CD4-positive, alpha-beta T cell (primary cell): ENCODE measurements around the gene HPCAL4. TPM values are rescaled to one million over a fixed set of nuclear protein-coding genes. Genes with fewer than 3 reads are reported as not detected.

ENCODE experiments used
- ATAC-seq: fragments of 200-7000 bp; cut with Tn5 transposase; one replicate; pipeline ENCODE4 v1.10.0; 2022; ENCODE audit warnings: mild to moderate bottlenecking; ENCODE audit not compliant: poor library complexity
- CTCF ChIA-PET: fragments of 350-600 bp; sonication (Branson Sonifier 250); formaldehyde crosslinking; loops from one replicate; lab custom pipeline; 2021; ENCODE audit warnings: antibody characterized with exemption, inconsistent platforms; lab: Charles Lee
- POLR2A ChIA-PET: fragments of 350-600 bp; sonication (Branson Sonifier 250); formaldehyde crosslinking; loops from one replicate; lab custom pipeline; 2021; ENCODE audit warnings: antibody characterized with exemption, inconsistent platforms; lab: Charles Lee
- DNase-seq, 14 experiments: peaks; one replicate each; pipeline ENCODE4 v3.0.0-alpha.2; 2013 to 2020; ENCODE audit warnings: mixed read lengths in 2 of 14
- H3K27ac ChIP-seq, 2 donors: one replicate each; pipeline versions ENCODE4 v1.5.1 to v1.7.0; 2013; ENCODE audit warnings: low read length in 2 of 2, low read depth in 1 of 2, mild to moderate bottlenecking in 1 of 2
- H3K27me3 ChIP-seq, 2 experiments: 1 replicate in 1 of 2; 2 replicates in 1 of 2; pipeline versions ENCODE4 v1.6.1 to v1.7.0; 2013; ENCODE audit warnings: low read length in 2 of 2, control low read depth in 1 of 2, mild to moderate bottlenecking in 1 of 2, moderate library complexity in 1 of 2; ENCODE audit not compliant: insufficient read depth in 2 of 2, control insufficient read depth in 1 of 2
- H3K36me3 ChIP-seq: one replicate; pipeline ENCODE4 v1.6.1; 2013; ENCODE audit warnings: low read length, control low read depth; ENCODE audit not compliant: insufficient read depth
- H3K4me1 ChIP-seq: one replicate; pipeline ENCODE4 v1.6.1; 2013; ENCODE audit warnings: low read length, control low read depth; ENCODE audit not compliant: insufficient read depth
- H3K4me3 ChIP-seq: one replicate; pipeline ENCODE4 v1.5.1; 2013; ENCODE audit warnings: mild to moderate bottlenecking, low read length, moderate library complexity
- H3K9me3 ChIP-seq, 2 experiments: 1 replicate in 1 of 2; 2 replicates in 1 of 2; pipeline versions ENCODE4 v1.6.1 to v1.7.0; 2013; ENCODE audit warnings: low read length in 2 of 2, mild to moderate bottlenecking in 2 of 2, control low read depth in 1 of 2, moderate library complexity in 1 of 2; ENCODE audit not compliant: control insufficient read depth in 1 of 2, insufficient read depth in 1 of 2
- H3K27ac Mint-ChIP-seq: one replicate; pipeline ENCODE4 v1.8.0; 2020; ENCODE audit warnings: mixed read lengths
- H3K27me3 Mint-ChIP-seq: one replicate; pipeline ENCODE4 v1.8.0; 2021; ENCODE audit warnings: mixed read lengths
- H3K36me3 Mint-ChIP-seq: one replicate; pipeline ENCODE4 v1.8.0; 2021; ENCODE audit warnings: low read depth, mixed read lengths
- H3K4me1 Mint-ChIP-seq: one replicate; pipeline ENCODE4 v1.8.0; 2021; ENCODE audit warnings: low read depth, mixed read lengths
- H3K4me3 Mint-ChIP-seq: one replicate; pipeline ENCODE4 v1.8.0; 2020; ENCODE audit warnings: mild to moderate bottlenecking, mixed read lengths
- H3K9me3 Mint-ChIP-seq: one replicate; pipeline ENCODE4 v1.8.0; 2020; ENCODE audit warnings: mixed read lengths
- intact Hi-C, 2 experiments: fragments of 100-400 bp; cut with DNase I in 1 of 2; cut with micrococcal nuclease in 1 of 2; formaldehyde crosslinking; loops; one replicate each; pipeline versions ENCODE4 v1.15.1 to v1.9.0; 2023 to 2025; cut with DNase I, micrococcal nuclease
- total RNA-seq, 174 experiments: library from RNA in 2 of 174; stranded (reverse) in 2 of 174; gene quantifications; one replicate each; pipeline ENCODE4 v1.2.3 and lab custom pipeline; 2021 to 2026
- TF ChIP-seq, protein P1 (sequence below): fragments of 200-600 bp; IDR thresholded peaks from one replicate; pipeline ENCODE4 v1.8.0; 2022; ENCODE audit warnings: antibody characterized with exemption, mild to moderate bottlenecking

HPCAL4 gene
- total RNA-seq, 2 experiments from 2014 or later = 22.8 to 22.9 TPM

DNA sequence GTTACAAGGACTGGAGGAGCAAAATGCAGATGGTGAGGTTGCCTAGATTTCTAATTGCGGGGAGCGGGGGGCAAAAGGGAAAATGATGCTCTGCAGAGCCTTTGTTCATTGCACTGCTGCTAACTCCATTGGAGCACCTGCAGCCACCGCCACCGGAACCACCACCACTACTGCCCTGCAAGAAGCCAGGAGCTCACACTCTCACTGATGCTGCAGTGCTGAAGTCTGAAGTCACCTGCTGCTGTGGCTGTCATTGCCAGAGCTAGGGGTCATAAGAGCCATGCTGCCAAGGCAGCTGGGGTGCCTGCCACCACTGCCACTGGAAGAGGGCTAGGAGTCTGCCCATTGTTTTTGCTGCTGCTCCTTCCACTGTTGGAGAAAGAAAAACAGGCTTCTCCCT lies 7.3 kb upstream of the HPCAL4 start:
- no peaks in the 10 kb centered on the region for H3K9me3 Mint-ChIP-seq
- H3K4me3 Mint-ChIP-seq = no peak overlapping the region
- H3K4me1 Mint-ChIP-seq = no peaks in the 10 kb centered on the region
- Histone ChIP-seq H3K9me3 (peaks cover 0 to 5% of the 10 kb centered on the region in 2 experiments), H3K4me1 (no peaks in the 10 kb centered on the region), H3K4me3 (no peak overlapping the region), H3K36me3 (no peaks in the 10 kb centered on the region), H3K27me3 (peaks cover 0 to 4% of the 10 kb centered on the region in 2 experiments), H3K27ac (no peak overlapping the region)
- H3K36me3 Mint-ChIP-seq = no peaks in the 10 kb centered on the region
- ChIA-PET POLR2A (no interaction called here), CTCF (no interaction called here)
- peaks cover 13% of the 10 kb centered on the region for H3K27me3 Mint-ChIP-seq
- intact Hi-C loops = no loop called here
- DNase-seq (no peak), ATAC-seq (no peak)
- TF ChIP-seq, protein P1, sequence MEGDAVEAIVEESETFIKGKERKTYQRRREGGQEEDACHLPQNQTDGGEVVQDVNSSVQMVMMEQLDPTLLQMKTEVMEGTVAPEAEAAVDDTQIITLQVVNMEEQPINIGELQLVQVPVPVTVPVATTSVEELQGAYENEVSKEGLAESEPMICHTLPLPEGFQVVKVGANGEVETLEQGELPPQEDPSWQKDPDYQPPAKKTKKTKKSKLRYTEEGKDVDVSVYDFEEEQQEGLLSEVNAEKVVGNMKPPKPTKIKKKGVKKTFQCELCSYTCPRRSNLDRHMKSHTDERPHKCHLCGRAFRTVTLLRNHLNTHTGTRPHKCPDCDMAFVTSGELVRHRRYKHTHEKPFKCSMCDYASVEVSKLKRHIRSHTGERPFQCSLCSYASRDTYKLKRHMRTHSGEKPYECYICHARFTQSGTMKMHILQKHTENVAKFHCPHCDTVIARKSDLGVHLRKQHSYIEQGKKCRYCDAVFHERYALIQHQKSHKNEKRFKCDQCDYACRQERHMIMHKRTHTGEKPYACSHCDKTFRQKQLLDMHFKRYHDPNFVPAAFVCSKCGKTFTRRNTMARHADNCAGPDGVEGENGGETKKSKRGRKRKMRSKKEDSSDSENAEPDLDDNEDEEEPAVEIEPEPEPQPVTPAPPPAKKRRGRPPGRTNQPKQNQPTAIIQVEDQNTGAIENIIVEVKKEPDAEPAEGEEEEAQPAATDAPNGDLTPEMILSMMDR = no peak
- no peak overlapping the region for H3K27ac Mint-ChIP-seq

DNA sequence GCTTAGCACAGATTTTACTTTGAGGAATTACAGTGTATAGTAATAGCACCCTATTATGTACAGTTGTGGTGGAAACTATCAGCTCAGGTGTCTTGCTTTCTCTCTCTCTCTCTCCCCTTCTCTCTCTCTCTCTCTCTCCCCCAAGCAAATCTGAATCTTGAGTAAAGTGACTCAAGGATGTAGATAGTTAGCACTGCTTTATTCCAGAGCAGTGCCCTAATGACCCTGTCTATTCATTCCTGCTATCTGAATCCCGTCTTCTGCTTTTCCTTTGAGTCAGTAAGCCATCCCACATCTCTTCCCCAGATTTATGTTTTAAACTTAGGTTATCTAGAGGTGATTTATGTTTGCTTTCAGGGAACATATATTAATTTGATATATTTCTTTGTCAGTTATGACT lies 5.2 kb upstream of the HPCAL4 start:
- Histone ChIP-seq H3K27me3 (peaks cover 0 to 4% of the 10 kb centered on the region in 2 experiments), H3K36me3 (no peaks in the 10 kb centered on the region), H3K9me3 (peaks cover 0 to 5% of the 10 kb centered on the region in 2 experiments), H3K4me3 (no peak overlapping the region), H3K4me1 (peaks cover 16% of the 10 kb centered on the region), H3K27ac (no peak overlapping the region)
- Mint-ChIP-seq H3K4me1 (peaks cover 16% of the 10 kb centered on the region), H3K27me3 (peaks cover 13% of the 10 kb centered on the region), H3K4me3 (no peak overlapping the region), H3K27ac (no peak overlapping the region), H3K9me3 (no peaks in the 10 kb centered on the region), H3K36me3 (no peaks in the 10 kb centered on the region)
- DNase-seq (no peak), ATAC-seq (no peak)
- ChIA-PET POLR2A (no interaction called here), CTCF (no interaction called here)
- intact Hi-C loops = no loop called here
- TF ChIP-seq, protein P1 = no peak

DNA sequence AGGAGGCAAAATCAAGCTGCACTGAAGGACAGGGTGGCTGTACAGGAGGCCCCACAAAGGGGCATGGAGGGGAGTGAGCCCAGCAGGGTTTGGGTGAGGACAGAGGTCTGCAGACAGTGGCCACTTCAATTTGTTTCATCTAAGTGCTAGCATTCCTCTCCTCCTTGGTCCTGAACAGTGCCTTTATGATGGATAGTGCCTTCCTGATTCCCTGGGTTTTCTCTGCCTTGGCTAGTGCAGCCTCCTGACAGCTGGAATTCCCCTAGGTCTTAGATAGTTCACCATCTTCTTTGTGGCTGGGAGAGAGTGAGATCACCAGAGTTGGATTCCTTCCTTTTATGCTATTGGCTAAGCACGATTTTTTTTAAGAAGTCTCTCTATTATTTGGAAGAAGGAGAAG lies 3.8 kb upstream of the HPCAL4 start:
- Histone ChIP-seq H3K27me3 (peaks cover 0 to 8% of the 10 kb centered on the region in 2 experiments), H3K36me3 (no peaks in the 10 kb centered on the region), H3K27ac (no peak overlapping the region), H3K4me1 (peaks cover 30% of the 10 kb centered on the region), H3K4me3 (no peak overlapping the region), H3K9me3 (peaks cover 0 to 5% of the 10 kb centered on the region in 2 experiments)
- ATAC-seq (no peak), DNase-seq (no peak)
- POLR2A ChIA-PET = interaction anchor here (0.9 to 1.1 kb wide), 2 partner anchors 14 to 44 kb away, joined by 3 to 4 read pairs; partner anchors contain the start of gene PPIE
- TF ChIP-seq, protein P1 = no peak
- no peaks in the 10 kb centered on the region for H3K36me3 Mint-ChIP-seq
- H3K27me3 Mint-ChIP-seq = peaks cover 13% of the 10 kb centered on the region
- H3K4me1 Mint-ChIP-seq = peaks cover 30% of the 10 kb centered on the region
- H3K4me3 Mint-ChIP-seq = no peak overlapping the region
- intact Hi-C loops = no loop called here
- H3K9me3 Mint-ChIP-seq = no peaks in the 10 kb centered on the region
- peak overlapping the region; percentile 34 for H3K27ac Mint-ChIP-seq
- CTCF ChIA-PET = interaction anchor here (1.0 kb wide), 1 partner anchor 41 kb away, joined by 3 read pairs; no protein-coding TSS in a partner anchor
